Measurements from ENCODE around the gene GALK1. TPM values are rescaled to one million over a fixed set of nuclear protein-coding genes. Genes with fewer than 3 reads are reported as not detected.
"Not testable (repeated sequence)": the region's sequence is repeated elsewhere in the genome, so short reads cannot be mapped to it uniquely, and the experiment has no call there.

GALK1 gene
- total RNA-seq: 13.5 TPM

GRCh38 chr17:75764711-75765421, at the start of gene GALK1:
Gene GALK1 (minus strand): TSS chr17:75765192. CDS start chr17:75765136, 56 bp downstream.
- DNase-seq (ENCODE audit: low spot score in 2 of 2): peak; percentile 84 to 94
- FAIRE-seq: no peak

GRCh38 chr17:75814021-75814395, 49.0 kb upstream of the GALK1 start:
- FAIRE-seq (no peak), DNase-seq (ENCODE audit: low spot score in 2 of 2) (no peak)

GRCh38 chr17:75813081-75814020, 48.4 kb upstream of the GALK1 start:
- no peak for DNase-seq (ENCODE audit: low spot score in 2 of 2)
- no peak for FAIRE-seq

- DNase-seq (ENCODE audit: low spot score in 2 of 2): no peak
- FAIRE-seq: no peak
These were observed 47.4 kb upstream of the GALK1 start for GRCh38 chr17:75812096-75813013.

- no peak for DNase-seq (ENCODE audit: low spot score in 2 of 2)
- no peak for FAIRE-seq
These were observed 46.2 kb upstream of the GALK1 start for GRCh38 chr17:75811174-75811573.

- not testable (repeated sequence) for FAIRE-seq; DNase-seq (ENCODE audit: low spot score in 2 of 2)
These were observed 45.8 kb upstream of the GALK1 start for GRCh38 chr17:75810756-75811155.

- FAIRE-seq: no peak
- DNase-seq (ENCODE audit: low spot score in 2 of 2): no peak
These were observed 45.2 kb upstream of the GALK1 start for GRCh38 chr17:75810216-75810615.

- no peak for FAIRE-seq
- no peak for DNase-seq (ENCODE audit: low spot score in 2 of 2)
These were observed 44.7 kb upstream of the GALK1 start for GRCh38 chr17:75809631-75810111.

- FAIRE-seq: no peak
- no peak for DNase-seq (ENCODE audit: low spot score in 2 of 2)
These were observed 44.1 kb upstream of the GALK1 start for GRCh38 chr17:75808905-75809621.

- DNase-seq (ENCODE audit: low spot score in 2 of 2) (no peak), FAIRE-seq (no peak)
These were observed 43.5 kb upstream of the GALK1 start for GRCh38 chr17:75808549-75808904.

- no peak for DNase-seq (ENCODE audit: low spot score in 2 of 2)
- FAIRE-seq: no peak
These were observed 42.9 kb upstream of the GALK1 start for GRCh38 chr17:75807861-75808260.

GRCh38 chr17:75806822-75807500, 42.0 kb upstream of the GALK1 start:
- FAIRE-seq (no peak), DNase-seq (ENCODE audit: low spot score in 2 of 2) (no peak)

GRCh38 chr17:75803883-75804282, 38.9 kb upstream of the GALK1 start:
- DNase-seq (ENCODE audit: low spot score in 2 of 2) (no peak), FAIRE-seq (no peak)

GRCh38 chr17:75799402-75799801, 34.4 kb upstream of the GALK1 start:
- FAIRE-seq: no peak
- no peak for DNase-seq (ENCODE audit: low spot score in 2 of 2)

GRCh38 chr17:75795820-75796607, 31.0 kb upstream of the GALK1 start:
- FAIRE-seq: no peak

GRCh38 chr17:75793460-75793859, 28.5 kb upstream of the GALK1 start:
- DNase-seq (ENCODE audit: low spot score in 2 of 2): no peak
- FAIRE-seq: no peak

More at GRCh38 chr17:75795820-75796607, 31.0 kb upstream of the GALK1 start:
- DNase-seq (ENCODE audit: low spot score in 2 of 2): no peak

GRCh38 chr17:75791254-75791653, 26.3 kb upstream of the GALK1 start:
- DNase-seq (ENCODE audit: low spot score in 2 of 2): no peak
- no peak for FAIRE-seq
